Transverse colon (tissue), 4 donors: ENCODE data around the gene CPEB1. TPM values are rescaled to one million over a fixed set of nuclear protein-coding genes. Genes with fewer than 3 reads are reported as not detected.

ENCODE experiments used
- DNase-seq: peaks from one replicate; pipeline ENCODE4 v3.0.0-alpha.2; 2019
- H3K27ac ChIP-seq, 4 donors: fragments of 200-600 bp; sonication (generic); 2 replicates each; pipeline ENCODE4 v1.5.1; 2016 to 2018; ENCODE audit warnings: inconsistent platforms in 4 of 4
- H3K27me3 ChIP-seq: fragments of 200-600 bp; sonication (generic); 2 replicates; pipeline ENCODE4 v1.5.1; 2017; ENCODE audit warnings: inconsistent platforms
- H3K36me3 ChIP-seq, 4 donors: fragments of 200-600 bp; sonication (generic); 2 replicates each; pipeline ENCODE4 v1.5.1; 2017 to 2019; ENCODE audit warnings: inconsistent platforms in 4 of 4
- H3K4me1 ChIP-seq, 4 donors: fragments of 200-600 bp; sonication (generic); 2 replicates each; pipeline ENCODE4 v1.5.1; 2017 to 2020; ENCODE audit warnings: inconsistent platforms in 4 of 4
- H3K4me3 ChIP-seq, 4 donors: fragments of 200-600 bp; sonication (generic); 1 replicate in 1 of 4; 2 replicates in 3 of 4; pipeline versions ENCODE4 v1.5.1 to v1.6.1; 2017 to 2019; ENCODE audit warnings: inconsistent platforms in 4 of 4
- H3K9me3 ChIP-seq, 2 donors: fragments of 200-600 bp; sonication (generic); 2 replicates each; pipeline ENCODE4 v1.5.1; 2017 to 2019; ENCODE audit warnings: inconsistent platforms in 2 of 2
- EP300 ChIP-seq: sonication (generic); formaldehyde crosslinking; IDR thresholded peaks from one replicate; pipeline ENCODE4 v1.6.1; 2017; ENCODE audit warnings: antibody characterized with exemption, low read depth
- POLR2A ChIP-seq: fragments of 450-650 bp; IDR thresholded peaks from one replicate; pipeline ENCODE4 v1.6.1; 2016; ENCODE audit warnings: antibody characterized with exemption, mild to moderate bottlenecking, moderate library complexity
- POLR2AphosphoS5 ChIP-seq, 3 donors: sonication (generic); formaldehyde crosslinking; IDR thresholded peaks; one replicate each; pipeline ENCODE4 v1.6.1; 2016; ENCODE audit warnings: antibody characterized with exemption in 3 of 3
- WGBS, 2 donors: methylation state at CpG; one replicate each; pipeline ENCODE4 v1.1.5; 2018; ENCODE audit warnings: low coverage in 1 of 2; 5-methylcytosine and 5-hydroxymethylcytosine counted together
- in situ Hi-C, 4 donors: fragments of 200-750 bp; cut with MboI; loops; one replicate each; pipeline versions ENCODE4 v1.15.0 to v1.15.1; 2017; ENCODE audit warnings: low sequenced_read_pairs in 3 of 4, low pct_ligation_motif_present in 1 of 4, low pct_unique_long_range_greater_than_20kb in 1 of 4
- intact Hi-C: fragments of 100-400 bp; cut with DNase I; formaldehyde crosslinking; loops from one replicate; pipeline ENCODE4 v1.15.1; 2023; ENCODE audit warnings: low total_unique reads
- total RNA-seq, 4 donors: library from RNA; depleted of rRNA; stranded (reverse); fragments of >200 nt; gene quantifications; one replicate each; pipeline ENCODE4 v1.1.0, GENCODE V29; 2016
- TF ChIP-seq, protein P1 (sequence below), 5 experiments: fragments of 200-600 bp in 3 of 5; fragments of 450-650 bp in 2 of 5; sonication (generic) in 3 of 5; IDR thresholded peaks; 1 replicate in 2 of 5; 2 replicates in 3 of 5; pipeline ENCODE4 v1.5.1; 2016 to 2017; ENCODE audit warnings: antibody characterized with exemption in 5 of 5, inconsistent platforms in 3 of 5, mild to moderate bottlenecking in 2 of 5, moderate library complexity in 1 of 5

CPEB1 gene
- total RNA-seq, 4 donors from 2014 or later: 3.7 to 5.6 (median 3.8) TPM; not detected in 1

DNA sequence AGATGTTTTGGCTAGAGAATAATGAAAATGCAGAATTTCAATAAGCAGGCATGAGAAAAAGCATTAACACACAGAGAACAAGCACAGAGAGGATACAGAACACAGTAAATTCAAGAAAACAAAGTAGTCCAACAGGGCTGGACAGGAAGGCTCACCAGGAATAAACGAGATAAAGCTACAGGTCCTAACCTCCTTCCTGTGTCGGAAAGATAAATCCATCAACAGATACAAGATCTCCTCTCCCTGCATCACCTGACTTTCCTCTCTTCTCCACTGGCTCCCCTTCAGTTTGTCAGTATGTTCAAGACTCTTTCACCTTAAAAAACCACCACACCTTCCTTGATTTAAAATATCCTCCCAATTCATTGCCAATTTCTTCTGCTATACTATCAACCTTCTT is 11.4 kb downstream of the CPEB1 start:
- no peak for DNase-seq
- H3K27ac ChIP-seq: no peak overlapping the region
- no peak for TF ChIP-seq EP300
- in situ Hi-C loops: no loop called here
- H3K4me1 ChIP-seq: no peaks in the 10 kb centered on the region
- H3K9me3 ChIP-seq: no peaks in the 10 kb centered on the region
- no peak overlapping the region for H3K4me3 ChIP-seq
- intact Hi-C loops: no loop called here
- H3K36me3 ChIP-seq: no peaks in the 10 kb centered on the region
- 0 to 57% methylated on average over 1 to 2 of the region's 2 CpGs for WGBS, 2 donors
- H3K27me3 ChIP-seq: peaks cover 6% of the 10 kb centered on the region

DNA sequence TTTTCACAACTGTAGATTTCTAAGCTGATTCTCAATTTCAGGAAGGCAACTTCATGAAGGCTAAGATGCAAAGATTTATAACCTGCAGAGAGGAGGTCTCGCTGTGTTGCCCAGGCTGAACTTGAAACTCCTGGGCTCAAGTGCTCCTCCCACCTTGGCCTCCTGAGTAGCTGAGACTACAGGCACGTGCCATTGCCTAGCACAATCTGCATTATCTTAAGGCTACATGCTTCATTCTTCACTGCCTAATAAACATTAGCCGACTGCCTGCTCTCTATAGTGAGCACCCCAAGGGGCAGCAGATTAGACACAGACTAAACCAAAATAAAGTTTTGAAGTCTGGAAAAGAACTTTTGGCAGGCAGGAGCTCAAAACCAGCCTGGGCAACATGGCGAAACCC is 17.1 kb downstream of the CPEB1 start:
- no peaks in the 10 kb centered on the region for H3K36me3 ChIP-seq
- in situ Hi-C loops (no loop called here), intact Hi-C loops (no loop called here)
- no peak overlapping the region for H3K27ac ChIP-seq
- H3K4me1 ChIP-seq: no peaks in the 10 kb centered on the region
- 64 to 67% methylated on average over 4 of the region's 4 CpGs for WGBS, 2 donors
- no peaks in the 10 kb centered on the region for H3K27me3 ChIP-seq
- TF ChIP-seq, protein P1, sequence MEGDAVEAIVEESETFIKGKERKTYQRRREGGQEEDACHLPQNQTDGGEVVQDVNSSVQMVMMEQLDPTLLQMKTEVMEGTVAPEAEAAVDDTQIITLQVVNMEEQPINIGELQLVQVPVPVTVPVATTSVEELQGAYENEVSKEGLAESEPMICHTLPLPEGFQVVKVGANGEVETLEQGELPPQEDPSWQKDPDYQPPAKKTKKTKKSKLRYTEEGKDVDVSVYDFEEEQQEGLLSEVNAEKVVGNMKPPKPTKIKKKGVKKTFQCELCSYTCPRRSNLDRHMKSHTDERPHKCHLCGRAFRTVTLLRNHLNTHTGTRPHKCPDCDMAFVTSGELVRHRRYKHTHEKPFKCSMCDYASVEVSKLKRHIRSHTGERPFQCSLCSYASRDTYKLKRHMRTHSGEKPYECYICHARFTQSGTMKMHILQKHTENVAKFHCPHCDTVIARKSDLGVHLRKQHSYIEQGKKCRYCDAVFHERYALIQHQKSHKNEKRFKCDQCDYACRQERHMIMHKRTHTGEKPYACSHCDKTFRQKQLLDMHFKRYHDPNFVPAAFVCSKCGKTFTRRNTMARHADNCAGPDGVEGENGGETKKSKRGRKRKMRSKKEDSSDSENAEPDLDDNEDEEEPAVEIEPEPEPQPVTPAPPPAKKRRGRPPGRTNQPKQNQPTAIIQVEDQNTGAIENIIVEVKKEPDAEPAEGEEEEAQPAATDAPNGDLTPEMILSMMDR (IDR thresholded peaks at IDR 0.05): no peak
- no peak overlapping the region for H3K4me3 ChIP-seq
- H3K9me3 ChIP-seq: no peaks in the 10 kb centered on the region
- no peak for DNase-seq

GRCh38 chr15:82625136-82625535 is 22.0 kb downstream of the CPEB1 start:
- TF ChIP-seq POLR2AphosphoS5 (IDR thresholded peaks at IDR 0.05): no peak
- no peak for TF ChIP-seq EP300
- no peak for TF ChIP-seq POLR2A
- TF ChIP-seq, protein P1 (IDR thresholded peaks at IDR 0.05): no peak
- H3K4me3 ChIP-seq: no peak overlapping the region
- no peaks in the 10 kb centered on the region for H3K36me3 ChIP-seq
- 83 to 87% methylated on average over 4 of the region's 4 CpGs for WGBS, 2 donors
- intact Hi-C loops: no loop called here
- no peak overlapping the region for H3K27ac ChIP-seq
- H3K4me1 ChIP-seq: no peaks in the 10 kb centered on the region
- in situ Hi-C loops: no loop called here
- no peak for DNase-seq
- H3K9me3 ChIP-seq: no peaks in the 10 kb centered on the region
- H3K27me3 ChIP-seq: no peaks in the 10 kb centered on the region

- intact Hi-C loops: no loop called here
- no peaks in the 10 kb centered on the region for H3K36me3 ChIP-seq
- no peak overlapping the region for H3K27ac ChIP-seq
- no peak for DNase-seq
- TF ChIP-seq, protein P1 (IDR thresholded peaks at IDR 0.05): no peak
- no peak for TF ChIP-seq EP300
- no peak for TF ChIP-seq POLR2A
- TF ChIP-seq POLR2AphosphoS5 (IDR thresholded peaks at IDR 0.05): no peak
- H3K4me1 ChIP-seq: no peaks in the 10 kb centered on the region
- WGBS, 2 donors: 93% methylated on average over 3 of the region's 3 CpGs; no CpG with 5 or more reads in 1 of the 2 donors
- no peak overlapping the region for H3K4me3 ChIP-seq
- no peaks in the 10 kb centered on the region for H3K27me3 ChIP-seq
- H3K9me3 ChIP-seq: no peaks in the 10 kb centered on the region
- in situ Hi-C loops: no loop called here
These were observed 22.7 kb downstream of the CPEB1 start for GRCh38 chr15:82624438-82624837.

GRCh38 chr15:82624008-82624407 is 23.2 kb downstream of the CPEB1 start:
- no peaks in the 10 kb centered on the region for H3K27me3 ChIP-seq
- in situ Hi-C loops (no loop called here), intact Hi-C loops (no loop called here)
- WGBS, 2 donors: 53 to 56% methylated on average over 1 to 2 of the region's 2 CpGs
- TF ChIP-seq, protein P1 (IDR thresholded peaks at IDR 0.05): no peak
- TF ChIP-seq POLR2AphosphoS5 (IDR thresholded peaks at IDR 0.05) (no peak), POLR2A (no peak), EP300 (no peak)
- no peaks in the 10 kb centered on the region for H3K9me3 ChIP-seq
- no peaks in the 10 kb centered on the region for H3K4me1 ChIP-seq
- no peak overlapping the region for H3K27ac ChIP-seq
- H3K36me3 ChIP-seq: no peaks in the 10 kb centered on the region
- H3K4me3 ChIP-seq: no peak overlapping the region
- no peak for DNase-seq
